C4-2B (cell line): ENCODE results near the gene CAPN12.

Source experiments
- ZFX ChIP-seq: fragments of 450-650 bp; IDR thresholded peaks from 2 replicates; pipeline ENCODE4 v1.6.1; 2017
- TF ChIP-seq, protein P1 (sequence below): fragments of 450-650 bp; conservative IDR thresholded peaks from 2 replicates; pipeline ENCODE4 v1.5.1; 2017; ENCODE audit warnings: mild to moderate bottlenecking

DNA sequence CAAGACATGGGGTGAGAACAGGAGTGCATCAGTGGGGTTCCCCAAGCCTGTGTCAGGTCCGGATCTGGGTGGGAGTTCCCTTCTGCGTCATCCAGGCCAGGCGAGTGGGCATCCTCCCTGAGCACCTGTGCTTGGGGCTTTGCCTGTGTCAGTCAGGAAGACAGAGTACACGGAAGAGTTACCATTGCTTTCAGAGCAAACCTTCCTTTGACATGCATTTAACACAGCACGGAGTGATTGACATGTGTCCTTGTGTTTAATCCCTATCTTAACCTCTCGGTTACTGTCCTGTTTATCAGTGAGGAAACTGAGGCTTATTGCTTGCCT lies 47.6 kb downstream of the CAPN12 start:
- TF ChIP-seq, protein P1, sequence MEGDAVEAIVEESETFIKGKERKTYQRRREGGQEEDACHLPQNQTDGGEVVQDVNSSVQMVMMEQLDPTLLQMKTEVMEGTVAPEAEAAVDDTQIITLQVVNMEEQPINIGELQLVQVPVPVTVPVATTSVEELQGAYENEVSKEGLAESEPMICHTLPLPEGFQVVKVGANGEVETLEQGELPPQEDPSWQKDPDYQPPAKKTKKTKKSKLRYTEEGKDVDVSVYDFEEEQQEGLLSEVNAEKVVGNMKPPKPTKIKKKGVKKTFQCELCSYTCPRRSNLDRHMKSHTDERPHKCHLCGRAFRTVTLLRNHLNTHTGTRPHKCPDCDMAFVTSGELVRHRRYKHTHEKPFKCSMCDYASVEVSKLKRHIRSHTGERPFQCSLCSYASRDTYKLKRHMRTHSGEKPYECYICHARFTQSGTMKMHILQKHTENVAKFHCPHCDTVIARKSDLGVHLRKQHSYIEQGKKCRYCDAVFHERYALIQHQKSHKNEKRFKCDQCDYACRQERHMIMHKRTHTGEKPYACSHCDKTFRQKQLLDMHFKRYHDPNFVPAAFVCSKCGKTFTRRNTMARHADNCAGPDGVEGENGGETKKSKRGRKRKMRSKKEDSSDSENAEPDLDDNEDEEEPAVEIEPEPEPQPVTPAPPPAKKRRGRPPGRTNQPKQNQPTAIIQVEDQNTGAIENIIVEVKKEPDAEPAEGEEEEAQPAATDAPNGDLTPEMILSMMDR = no peak
- TF ChIP-seq ZFX = no peak
